ENCODE data around the gene DENND5A.

DNA sequence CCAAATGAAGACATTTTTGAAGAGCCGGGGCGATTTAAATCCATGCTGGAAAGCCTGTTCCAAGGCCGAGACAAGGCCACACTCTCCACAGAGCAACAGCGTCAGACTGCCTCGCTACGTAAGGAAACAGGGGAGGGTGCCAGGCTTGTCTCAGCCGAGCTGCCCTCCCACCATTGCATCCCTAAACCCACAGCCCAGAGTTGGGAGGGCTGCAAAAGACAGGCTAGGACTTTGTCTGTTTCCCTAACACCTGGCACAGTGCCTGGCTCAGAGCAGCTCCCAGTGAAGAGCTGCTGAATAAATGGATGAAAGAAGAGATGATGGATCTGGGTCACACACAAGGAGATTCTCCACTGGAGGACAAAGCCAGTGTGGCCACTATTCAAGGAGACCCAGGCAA lies 122.4 kb downstream of the DENND5A start:
- TF ChIP-seq POLR2A (IDR thresholded peaks at IDR 0.05), result no peak
- TF ChIP-seq, protein P1, sequence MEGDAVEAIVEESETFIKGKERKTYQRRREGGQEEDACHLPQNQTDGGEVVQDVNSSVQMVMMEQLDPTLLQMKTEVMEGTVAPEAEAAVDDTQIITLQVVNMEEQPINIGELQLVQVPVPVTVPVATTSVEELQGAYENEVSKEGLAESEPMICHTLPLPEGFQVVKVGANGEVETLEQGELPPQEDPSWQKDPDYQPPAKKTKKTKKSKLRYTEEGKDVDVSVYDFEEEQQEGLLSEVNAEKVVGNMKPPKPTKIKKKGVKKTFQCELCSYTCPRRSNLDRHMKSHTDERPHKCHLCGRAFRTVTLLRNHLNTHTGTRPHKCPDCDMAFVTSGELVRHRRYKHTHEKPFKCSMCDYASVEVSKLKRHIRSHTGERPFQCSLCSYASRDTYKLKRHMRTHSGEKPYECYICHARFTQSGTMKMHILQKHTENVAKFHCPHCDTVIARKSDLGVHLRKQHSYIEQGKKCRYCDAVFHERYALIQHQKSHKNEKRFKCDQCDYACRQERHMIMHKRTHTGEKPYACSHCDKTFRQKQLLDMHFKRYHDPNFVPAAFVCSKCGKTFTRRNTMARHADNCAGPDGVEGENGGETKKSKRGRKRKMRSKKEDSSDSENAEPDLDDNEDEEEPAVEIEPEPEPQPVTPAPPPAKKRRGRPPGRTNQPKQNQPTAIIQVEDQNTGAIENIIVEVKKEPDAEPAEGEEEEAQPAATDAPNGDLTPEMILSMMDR (IDR thresholded peaks at IDR 0.05), result no peak

Data from suprapubic skin (tissue), 3 donors.